IMR-90 (cell line): Measurements from ENCODE around the gene AP4B1. TPM values are rescaled to one million over a fixed set of nuclear protein-coding genes. Genes with fewer than 3 reads are reported as not detected.

Experiments used
- ATAC-seq: fragments of 200-7000 bp; cut with Tn5 transposase; 2 replicates; pipeline ENCODE4 v1.9.1; 2020; ENCODE audit warnings: low read depth, mild to moderate bottlenecking, moderate library complexity
- BruUV-seq: library from RNA; stranded (reverse); fragments of 400-500 nt; replicated peaks from 2 replicates; lab custom pipeline; 2021; lab: Mats Ljungman, UMichigan
- CTCF ChIA-PET: fragments of 300-600 bp; formaldehyde crosslinking; extraction: SDS; loops from one replicate; lab custom pipeline; 2021; ENCODE audit warnings: antibody characterized with exemption; lab: Yijun Ruan, JAX
- POLR2A ChIA-PET: fragments of 300-600 bp; sonication (Branson Sonifier 250); formaldehyde crosslinking; loops from one replicate; lab custom pipeline; 2022; ENCODE audit warnings: antibody characterized with exemption; ENCODE audit not compliant: unreplicated experiment; lab: Charles Lee
- DNase-seq: peaks from one replicate; pipeline ENCODE4 v3.0.0; 2013
- H2AFZ ChIP-seq: replicated peaks from 2 replicates; pipeline ENCODE3; 2013; ENCODE audit warnings: low read length, mild to moderate bottlenecking; ENCODE audit not compliant: poor library complexity
- H2AK5ac ChIP-seq: 2 replicates; pipeline ENCODE4 v1.6.1; 2013; ENCODE audit warnings: low read depth, low read length, inconsistent platforms
- H2AK9ac ChIP-seq: replicated peaks from 2 replicates; pipeline ENCODE3; 2013; ENCODE audit warnings: mild to moderate bottlenecking, low read depth, low read length, moderate library complexity; ENCODE audit not compliant: poor library complexity
- H2BK120ac ChIP-seq: 2 replicates; pipeline ENCODE4 v1.6.1; 2013; ENCODE audit warnings: low read depth, low read length, inconsistent platforms
- H2BK15ac ChIP-seq: 3 replicates; pipeline ENCODE4 v1.6.1; 2013; ENCODE audit warnings: low read depth, low read length, inconsistent platforms
- H2BK20ac ChIP-seq: 2 replicates; pipeline ENCODE4 v1.6.1; 2013; ENCODE audit warnings: low read depth, mild to moderate bottlenecking, inconsistent platforms, low read length, moderate library complexity
- H2BK5ac ChIP-seq: 2 replicates; pipeline ENCODE4 v1.6.1; 2013; ENCODE audit warnings: mild to moderate bottlenecking, low read depth, low read length, inconsistent platforms; ENCODE audit not compliant: poor library complexity, severe bottlenecking
- H3K14ac ChIP-seq: replicated peaks from 2 replicates; pipeline ENCODE4 v1.6.1; 2013; ENCODE audit warnings: low read depth, low read length, inconsistent platforms
- H3K18ac ChIP-seq: 2 replicates; pipeline ENCODE4 v1.6.1; 2013; ENCODE audit warnings: low read depth, low read length, control low read depth
- H3K23ac ChIP-seq: 2 replicates; pipeline ENCODE4 v1.6.1; 2013; ENCODE audit warnings: low read depth, low read length, inconsistent platforms
- H3K27ac ChIP-seq: 2 replicates; pipeline ENCODE4 v1.5.1; 2013; ENCODE audit warnings: mild to moderate bottlenecking, control low read depth, low read length; ENCODE audit not compliant: insufficient read depth
- H3K27me3 ChIP-seq: 2 replicates; pipeline ENCODE4 v1.6.1; 2013; ENCODE audit warnings: low read length; ENCODE audit not compliant: control insufficient read depth, insufficient read depth
- H3K36me3 ChIP-seq: 2 replicates; pipeline ENCODE4 v1.6.1; 2013; ENCODE audit warnings: low read length, mixed read lengths; ENCODE audit not compliant: control insufficient read depth, insufficient read depth
- H3K4ac ChIP-seq: 2 replicates; pipeline ENCODE4 v1.6.1; 2013; ENCODE audit warnings: low read depth, low read length, inconsistent platforms
- H3K4me1 ChIP-seq: 2 replicates; pipeline ENCODE4 v1.6.1; 2013; ENCODE audit warnings: low read length, mixed read lengths; ENCODE audit not compliant: control insufficient read depth, insufficient read depth
- H3K4me2 ChIP-seq: 2 replicates; pipeline ENCODE4 v1.6.1; 2013; ENCODE audit warnings: low read depth, mild to moderate bottlenecking, control low read depth, low read length, moderate library complexity
- H3K4me3 ChIP-seq: 2 replicates; pipeline ENCODE4 v1.5.1; 2013; ENCODE audit warnings: low read depth, mild to moderate bottlenecking, control low read depth, low read length, moderate library complexity; ENCODE audit not compliant: insufficient read depth
- H3K56ac ChIP-seq: 2 replicates; pipeline ENCODE4 v1.6.1; 2013; ENCODE audit warnings: low read length, inconsistent platforms; ENCODE audit not compliant: insufficient read depth; ENCODE audit errors: extremely low read depth
- H3K79me1 ChIP-seq, 2 experiments: 2 replicates each; pipeline ENCODE4 v1.6.1; 2013; ENCODE audit warnings: low read length in 2 of 2, inconsistent platforms in 1 of 2, low read depth in 1 of 2
- H3K9ac ChIP-seq: 2 replicates; pipeline ENCODE4 v1.6.1; 2013; ENCODE audit warnings: low read depth, low read length, control low read depth
- H3K9me1 ChIP-seq: 2 replicates; pipeline ENCODE4 v1.6.1; 2013; ENCODE audit warnings: low read length, inconsistent platforms; ENCODE audit not compliant: insufficient read depth
- H3K9me3 ChIP-seq: 2 replicates; pipeline ENCODE4 v1.6.1; 2013; ENCODE audit warnings: low read length; ENCODE audit not compliant: control insufficient read depth, insufficient read depth
- H4K20me1 ChIP-seq: 2 replicates; pipeline ENCODE4 v1.6.1; 2013; ENCODE audit warnings: low read length, inconsistent platforms; ENCODE audit not compliant: insufficient read depth
- H4K5ac ChIP-seq: 2 replicates; pipeline ENCODE4 v1.6.1; 2013; ENCODE audit warnings: mild to moderate bottlenecking, low read depth, low read length, control low read depth
- H4K8ac ChIP-seq, 2 experiments: 2 replicates each; pipeline ENCODE4 v1.6.1; 2013; ENCODE audit warnings: low read depth in 2 of 2, low read length in 2 of 2, control low read depth in 1 of 2, inconsistent platforms in 1 of 2
- H4K91ac ChIP-seq: 2 replicates; pipeline ENCODE4 v1.6.1; 2013; ENCODE audit warnings: low read depth, low read length, inconsistent platforms; ENCODE audit not compliant: insufficient read depth
- BHLHE40 ChIP-seq: fragments of 150-350 bp; IDR thresholded peaks from 2 replicates; pipeline ENCODE4 v1.6.1; 2016; ENCODE audit warnings: mild to moderate bottlenecking, low read depth, low read length
- CEBPB ChIP-seq: IDR thresholded peaks from 2 replicates; pipeline ENCODE4 v1.6.1; 2012; ENCODE audit warnings: low read depth, low read length, improper control_type of control experiment
- CHD1 ChIP-seq: IDR thresholded peaks from 2 replicates; pipeline ENCODE4 v1.6.1; 2012; ENCODE audit warnings: low read depth, low read length, improper control_type of control experiment
- CTCF ChIP-seq: conservative IDR thresholded peaks from 2 replicates; pipeline ENCODE4 v1.5.1; 2012; ENCODE audit warnings: mild to moderate bottlenecking, low read depth, low read length, improper control_type of control experiment
- FOS ChIP-seq: fragments of 150-350 bp; IDR thresholded peaks from 2 replicates; pipeline ENCODE4 v1.6.1; 2016; ENCODE audit warnings: low read depth, low read length
- MAFK ChIP-seq: IDR thresholded peaks from 2 replicates; pipeline ENCODE4 v1.6.1; 2012; ENCODE audit warnings: low read depth, low read length, improper control_type of control experiment
- MAZ ChIP-seq: IDR thresholded peaks from 2 replicates; pipeline ENCODE4 v1.6.1; 2012; ENCODE audit warnings: low read depth, mild to moderate bottlenecking, low read length, improper control_type of control experiment, moderate library complexity, borderline replicate concordance
- MXI1 ChIP-seq: IDR thresholded peaks from 2 replicates; pipeline ENCODE4 v1.6.1; 2012; ENCODE audit warnings: low read depth, mild to moderate bottlenecking, low read length, moderate library complexity, borderline replicate concordance
- NFE2L2 ChIP-seq: fragments of 150-350 bp; IDR thresholded peaks from 2 replicates; pipeline ENCODE4 v1.6.1; 2016; ENCODE audit warnings: low read depth, mild to moderate bottlenecking, low read length
- POLR2A ChIP-seq: IDR thresholded peaks from 2 replicates; pipeline ENCODE4 v1.6.1; 2012; ENCODE audit warnings: mild to moderate bottlenecking, low read depth, low read length
- RAD21 ChIP-seq: IDR thresholded peaks from 2 replicates; pipeline ENCODE4 v1.6.1; 2012; ENCODE audit warnings: low read length, improper control_type of control experiment
- RCOR1 ChIP-seq: IDR thresholded peaks from 2 replicates; pipeline ENCODE4 v1.6.1; 2012; ENCODE audit warnings: mild to moderate bottlenecking, low read length, improper control_type of control experiment; ENCODE audit not compliant: insufficient replicate concordance
- RFX5 ChIP-seq: IDR thresholded peaks from 2 replicates; pipeline ENCODE4 v1.8.0; 2012; ENCODE audit warnings: low read depth, mild to moderate bottlenecking, low read length, moderate library complexity
- SMC3 ChIP-seq: fragments of 150-350 bp; IDR thresholded peaks from 2 replicates; pipeline ENCODE4 v1.6.1; 2016; ENCODE audit warnings: low read depth, mild to moderate bottlenecking, antibody characterized with exemption, low read length, moderate library complexity
- WGBS, 2 experiments: methylation state at CpG; one replicate each; pipeline versions ENCODE4 v1.1.5 to v1.1.7; 2013; ENCODE audit warnings: missing lambda C conversion rate in 2 of 2; ENCODE audit not compliant: insufficient read length in 1 of 2; ENCODE audit errors: extremely low coverage in 2 of 2; 5-methylcytosine and 5-hydroxymethylcytosine counted together
- dilution Hi-C: fragments of 300-500 bp; cut with HindIII; formaldehyde crosslinking; loops from one replicate; pipeline ENCODE4 v1.14.3; 2018; ENCODE audit warnings: low sequenced_read_pairs; ENCODE audit not compliant: unreplicated experiment
- in situ Hi-C: fragments of 300-500 bp; cut with MboI; formaldehyde crosslinking; loops from 3 replicates; pipeline ENCODE4 v1.14.3; 2019; ENCODE audit warnings: low sequenced_read_pairs, inconsistent platforms, mixed read lengths
- intact Hi-C: fragments of 100-400 bp; cut with micrococcal nuclease; formaldehyde crosslinking; loops from 2 replicates; pipeline ENCODE4 v1.10.0; 2022
- polyA plus RNA-seq, 3 experiments: library from polyadenylated mRNA; depleted of rRNA; stranded (reverse); fragments of >200 nt; gene quantifications; 2 replicates each; pipeline ENCODE4 v1.2.3, GENCODE V29; 2012; ENCODE audit warnings: low replicate concordance in 1 of 3
- total RNA-seq: library from RNA; depleted of rRNA; stranded (reverse); fragments of >200 nt; gene quantifications from 2 replicates; pipeline ENCODE4 v1.2.3, GENCODE V29; 2012
- TF ChIP-seq, protein P1 (sequence below): fragments of 150-350 bp; IDR thresholded peaks from 2 replicates; pipeline ENCODE4 v1.6.1; 2017; ENCODE audit warnings: mild to moderate bottlenecking, antibody characterized with exemption, low read length, low read depth
- TF ChIP-seq, protein P2 (sequence below): fragments of 150-350 bp; IDR thresholded peaks from 2 replicates; pipeline ENCODE4 v1.6.1; 2016; ENCODE audit warnings: low read depth, mild to moderate bottlenecking, low read length, moderate library complexity, borderline replicate concordance

The AP4B1 gene
- total and polyA plus RNA-seq, 2 of the 4 experiments (the other 2 are of a cell fraction) = 15.6 to 18.1 TPM

DNA sequence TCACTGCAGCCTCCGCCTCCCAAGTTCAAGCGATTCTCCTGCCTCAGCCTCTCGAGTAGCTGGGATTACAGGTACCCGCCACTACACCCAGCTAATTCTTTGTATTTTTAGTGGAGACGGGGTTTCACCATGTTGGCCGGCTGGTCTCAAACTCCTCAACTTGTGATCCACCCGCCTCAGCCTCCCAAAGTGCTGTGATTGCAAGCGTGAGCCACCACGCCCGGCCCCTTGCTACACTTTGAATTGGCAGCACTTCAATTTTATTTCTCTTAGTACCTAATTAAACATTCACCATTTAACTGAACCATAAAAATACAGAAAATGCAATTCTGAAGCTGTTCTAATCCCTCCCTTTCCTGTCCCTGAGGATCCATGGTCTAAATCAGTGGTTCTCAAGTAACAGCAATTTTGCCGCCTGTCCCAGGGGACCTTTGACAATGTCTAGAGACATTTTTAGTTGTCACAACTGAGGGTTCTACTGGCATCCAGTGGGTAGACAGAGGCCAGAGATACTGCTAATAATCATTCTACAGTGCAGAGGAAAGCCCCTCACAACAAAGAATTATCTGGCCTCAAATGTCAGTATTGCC lies 12.9 kb downstream of the AP4B1 start:
- no peak overlapping the region for H4K5ac ChIP-seq
- H3K4me2 ChIP-seq = no peak overlapping the region
- no peak overlapping the region for H2AK5ac ChIP-seq
- no peak overlapping the region for H4K8ac ChIP-seq
- no peaks in the 10 kb centered on the region for H4K20me1 ChIP-seq
- WGBS, 2 experiments = 90% methylated on average over 7 of the region's 11 CpGs; no CpG with 5 or more reads in 1 of the 2 experiments
- BruUV-seq = no TSS peak
- H2BK15ac ChIP-seq = no peak overlapping the region
- no peak overlapping the region for H3K23ac ChIP-seq
- H3K9me3 ChIP-seq = no peaks in the 10 kb centered on the region
- no peaks in the 10 kb centered on the region for H3K9me1 ChIP-seq
- peaks cover 8% of the 10 kb centered on the region for H3K36me3 ChIP-seq
- H3K18ac ChIP-seq = no peak overlapping the region
- no peak overlapping the region for H2AK9ac ChIP-seq
- no peak overlapping the region for H3K14ac ChIP-seq
- DNase-seq (no peak), ATAC-seq (no peak)
- intact Hi-C loops = no loop called here
- no peak overlapping the region for H3K4ac ChIP-seq
- no peak overlapping the region for H3K27ac ChIP-seq
- no peak overlapping the region for H2AFZ ChIP-seq
- ChIA-PET CTCF (interaction anchor here (0.9 kb wide), 1 partner anchor 12 kb away, joined by 3 read pairs; no protein-coding TSS in a partner anchor), POLR2A (no interaction called here)
- H3K56ac ChIP-seq = no peak overlapping the region
- H3K27me3 ChIP-seq = no peaks in the 10 kb centered on the region
- no peak overlapping the region for H3K4me3 ChIP-seq
- no peaks in the 10 kb centered on the region for H3K79me1 ChIP-seq
- no peak overlapping the region for H2BK20ac ChIP-seq
- in situ Hi-C loops = no loop called here
- H3K4me1 ChIP-seq = no peaks in the 10 kb centered on the region
- no peak overlapping the region for H2BK5ac ChIP-seq
- H3K9ac ChIP-seq = no peak overlapping the region
- no peak overlapping the region for H4K91ac ChIP-seq
- dilution Hi-C loops = no loop called here
- H2BK120ac ChIP-seq = no peak overlapping the region
- TF ChIP-seq RFX5 (no peak), BHLHE40 (no peak), RCOR1 (no peak), RAD21 (no peak), MXI1 (no peak), CTCF (no peak), NFE2L2 (no peak), MAZ (no peak), POLR2A (no peak), SMC3 (no peak), FOS (no peak), CHD1 (no peak), CEBPB (no peak), MAFK (no peak)
- TF ChIP-seq, protein P1, sequence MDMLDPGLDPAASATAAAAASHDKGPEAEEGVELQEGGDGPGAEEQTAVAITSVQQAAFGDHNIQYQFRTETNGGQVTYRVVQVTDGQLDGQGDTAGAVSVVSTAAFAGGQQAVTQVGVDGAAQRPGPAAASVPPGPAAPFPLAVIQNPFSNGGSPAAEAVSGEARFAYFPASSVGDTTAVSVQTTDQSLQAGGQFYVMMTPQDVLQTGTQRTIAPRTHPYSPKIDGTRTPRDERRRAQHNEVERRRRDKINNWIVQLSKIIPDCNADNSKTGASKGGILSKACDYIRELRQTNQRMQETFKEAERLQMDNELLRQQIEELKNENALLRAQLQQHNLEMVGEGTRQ = no peak
- TF ChIP-seq, protein P2, sequence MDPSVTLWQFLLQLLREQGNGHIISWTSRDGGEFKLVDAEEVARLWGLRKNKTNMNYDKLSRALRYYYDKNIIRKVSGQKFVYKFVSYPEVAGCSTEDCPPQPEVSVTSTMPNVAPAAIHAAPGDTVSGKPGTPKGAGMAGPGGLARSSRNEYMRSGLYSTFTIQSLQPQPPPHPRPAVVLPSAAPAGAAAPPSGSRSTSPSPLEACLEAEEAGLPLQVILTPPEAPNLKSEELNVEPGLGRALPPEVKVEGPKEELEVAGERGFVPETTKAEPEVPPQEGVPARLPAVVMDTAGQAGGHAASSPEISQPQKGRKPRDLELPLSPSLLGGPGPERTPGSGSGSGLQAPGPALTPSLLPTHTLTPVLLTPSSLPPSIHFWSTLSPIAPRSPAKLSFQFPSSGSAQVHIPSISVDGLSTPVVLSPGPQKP = no peak
